Stimulated activated CD4-positive, alpha-beta T cell treated with anti-CD3 and anti-CD28 coated beads, Interleukin-1b, Interleukin-23, amount 100 ng/mL, for 1 hour (primary cell): ENCODE results near the gene TEAD1.
"Not testable (repeated sequence)": the region's sequence is repeated elsewhere in the genome, so short reads cannot be mapped to it uniquely, and the experiment has no call there.

Source experiments
- DNase-seq, 2 donors: peaks; one replicate each; pipeline ENCODE4 v3.0.0-alpha.2; 2020; ENCODE audit warnings: low read depth in 2 of 2

TEAD1 gene

GRCh38 chr11:12737024-12737423 lies 62.8 kb downstream of the TEAD1 start:
- no peak for DNase-seq

- no peak for DNase-seq
These were observed 67.5 kb downstream of the TEAD1 start for GRCh38 chr11:12741671-12742216.

DNA sequence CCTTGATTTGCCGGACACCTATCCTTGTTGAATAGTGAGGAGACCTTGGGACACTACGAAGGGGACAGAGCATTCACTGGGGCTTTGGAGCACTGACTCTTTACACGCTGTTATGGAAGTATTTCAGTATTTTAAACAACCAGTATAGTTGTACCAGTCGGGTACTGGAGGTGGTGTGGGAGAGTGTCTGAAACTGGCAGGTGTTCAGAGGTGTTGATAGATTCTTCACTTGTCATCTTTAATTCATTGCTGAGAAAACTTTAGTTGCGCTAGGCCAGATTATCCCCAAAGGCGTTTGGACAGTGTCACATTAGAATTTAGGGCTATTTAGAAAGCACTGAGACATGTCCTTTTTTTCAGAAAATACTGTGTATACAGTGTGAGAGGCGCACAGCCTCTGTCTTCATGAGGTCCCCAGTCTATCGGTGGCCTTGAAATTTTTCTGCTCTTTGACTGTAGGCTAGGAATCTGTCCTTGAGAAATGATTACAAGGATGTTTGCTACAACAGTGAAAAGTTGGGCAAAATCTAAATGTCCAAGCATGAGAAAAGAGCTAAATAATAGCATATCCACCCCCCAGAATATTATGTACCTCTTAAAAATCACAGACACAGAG lies 69.7 kb downstream of the TEAD1 start:
- DNase-seq, result no peak

DNA sequence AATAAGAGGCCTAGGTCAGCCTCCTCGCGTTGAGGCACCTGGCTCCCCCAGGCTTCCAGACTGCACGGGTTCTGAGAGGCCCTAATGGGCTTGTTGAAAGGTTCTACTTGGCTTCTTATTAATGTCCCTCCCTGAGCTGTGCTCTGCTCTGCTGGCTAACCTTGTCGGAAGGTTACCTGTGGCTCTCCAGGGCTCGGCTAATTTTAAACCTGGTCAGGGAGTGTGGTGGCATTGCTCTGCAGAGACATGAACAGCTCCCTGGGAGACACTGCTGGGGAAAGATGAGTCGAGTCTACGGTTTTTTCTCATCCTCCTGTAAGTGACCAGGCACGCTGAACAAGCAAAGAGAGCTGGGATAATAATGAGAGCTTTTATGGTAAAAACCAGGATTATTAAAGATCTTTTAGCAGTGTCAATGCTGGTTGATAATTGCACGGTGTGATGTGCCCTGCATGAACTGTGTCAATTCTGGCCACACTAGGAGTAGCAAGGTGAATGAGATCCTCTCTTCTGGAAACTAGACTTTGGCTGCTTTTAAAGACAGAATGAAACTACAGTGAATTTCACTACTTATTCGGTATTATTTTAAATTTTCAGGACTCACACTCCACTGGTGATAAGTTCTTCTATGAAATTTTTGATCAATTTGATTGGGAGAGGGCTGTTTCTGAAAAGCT lies 70.7 kb downstream of the TEAD1 start:
- DNase-seq, result no peak

GRCh38 chr11:12745787-12746186 lies 71.6 kb downstream of the TEAD1 start:
- no peak for DNase-seq

GRCh38 chr11:12746593-12747097 lies 72.4 kb downstream of the TEAD1 start:
- DNase-seq, result no peak

DNA sequence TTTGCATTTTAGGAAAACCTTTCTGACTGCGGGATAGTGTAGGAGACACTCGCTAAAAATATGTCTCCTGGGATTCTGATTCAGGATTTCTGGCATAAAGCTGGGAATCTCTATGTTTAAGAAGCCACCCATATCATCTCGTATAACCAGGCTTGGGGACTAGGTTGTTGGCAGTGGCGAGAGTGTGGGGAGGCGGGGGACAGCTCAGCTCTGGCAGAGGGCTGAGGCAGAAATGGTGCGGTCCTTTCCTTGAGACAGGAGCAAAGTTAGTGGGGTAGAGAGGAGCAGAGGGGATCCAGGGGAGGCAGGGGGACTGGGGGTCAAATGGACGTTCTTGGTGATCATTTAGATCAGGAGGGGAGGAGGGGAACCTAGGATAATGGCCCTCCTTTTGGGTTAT lies 74.3 kb downstream of the TEAD1 start:
- DNase-seq, result no peak

DNA sequence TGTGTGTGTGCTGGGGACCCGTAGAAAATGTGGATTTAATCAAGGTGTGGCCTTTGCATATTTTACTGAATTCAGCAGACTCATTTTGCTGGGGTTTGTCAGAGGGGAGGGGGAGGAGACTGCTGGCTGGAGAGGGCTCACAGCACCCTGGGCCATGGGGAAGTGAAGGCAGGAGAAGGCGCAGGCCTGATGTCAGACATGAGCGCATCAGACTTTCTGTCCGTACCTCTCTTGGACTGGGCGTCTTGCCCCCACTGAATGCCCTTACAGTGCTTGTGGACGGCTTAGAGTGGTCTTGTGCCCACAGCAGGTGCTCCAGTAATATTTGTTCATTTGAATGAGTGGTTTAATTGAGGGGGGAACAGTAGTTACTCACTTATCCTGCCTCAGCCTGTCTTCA lies 75.2 kb downstream of the TEAD1 start:
- DNase-seq, result no peak

- no peak for DNase-seq
These were observed 76.0 kb downstream of the TEAD1 start for GRCh38 chr11:12750181-12750580.

GRCh38 chr11:12752868-12753524 lies 78.8 kb downstream of the TEAD1 start:
- no peak for DNase-seq

DNA sequence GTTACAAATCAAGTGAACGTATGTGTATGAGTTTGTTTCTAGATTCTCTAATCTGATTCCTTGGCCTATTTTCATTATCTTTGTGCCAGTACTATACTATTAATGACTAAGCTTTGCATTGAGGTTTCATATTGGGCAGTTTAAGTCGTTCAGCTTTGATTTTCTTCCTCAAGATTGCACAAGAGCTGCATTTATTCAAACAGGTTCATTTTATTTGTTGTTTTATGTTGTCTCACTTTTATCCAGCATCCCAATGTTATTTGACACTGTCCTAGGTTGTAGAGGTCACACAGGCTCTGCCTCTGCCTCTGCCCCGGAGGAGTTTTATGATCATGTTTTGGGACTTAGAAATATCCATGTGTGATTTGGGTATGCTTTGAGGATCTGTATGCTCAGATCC lies 79.8 kb downstream of the TEAD1 start:
- DNase-seq, result no peak

GRCh38 chr11:12754582-12755234 lies 80.5 kb downstream of the TEAD1 start:
- DNase-seq, result no peak

DNA sequence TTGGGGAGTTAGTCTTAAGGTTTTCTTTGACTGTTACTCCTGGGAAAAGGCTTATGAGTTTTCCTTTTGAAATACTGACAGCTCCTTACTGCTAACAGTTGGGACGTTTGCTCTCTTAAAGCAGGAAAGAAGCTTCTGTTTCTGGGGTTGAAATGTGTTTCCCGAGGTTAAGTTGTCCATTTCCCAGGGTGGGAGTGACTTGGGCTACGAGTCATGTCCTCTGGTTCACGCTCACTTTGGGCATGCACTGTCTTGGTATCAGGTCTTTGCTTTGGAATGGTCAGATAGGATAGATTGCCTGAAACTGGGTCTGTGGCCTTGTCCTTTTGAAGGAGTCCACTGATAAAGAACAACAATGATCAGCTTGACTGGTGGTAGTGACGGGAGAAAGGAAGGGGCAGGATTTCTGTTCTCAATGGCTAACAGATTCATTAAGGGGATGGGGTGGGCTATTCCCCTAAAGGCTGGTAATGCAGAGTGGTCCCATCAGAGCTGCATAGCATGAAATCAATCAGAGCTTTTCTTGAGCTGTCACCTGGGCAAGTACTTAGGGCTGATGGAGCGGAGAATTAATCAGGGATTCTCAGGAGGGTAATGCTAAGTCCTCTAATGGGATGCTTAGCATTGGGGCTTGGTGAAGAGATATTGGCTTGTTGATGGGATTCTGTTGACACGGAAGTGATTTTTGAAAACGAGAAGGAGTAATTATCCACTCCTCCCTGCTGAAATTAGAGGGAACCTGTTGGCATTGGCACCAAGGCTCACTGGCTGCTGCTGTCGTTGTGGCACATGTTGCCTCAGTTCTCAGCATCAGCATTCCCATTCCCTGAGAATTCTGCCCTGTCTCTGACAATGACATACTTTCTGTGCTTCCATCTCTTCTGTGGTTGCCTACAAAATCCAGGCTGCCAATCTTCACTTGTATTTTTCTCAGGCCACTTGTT lies 81.6 kb downstream of the TEAD1 start:
- DNase-seq, result no peak

DNA sequence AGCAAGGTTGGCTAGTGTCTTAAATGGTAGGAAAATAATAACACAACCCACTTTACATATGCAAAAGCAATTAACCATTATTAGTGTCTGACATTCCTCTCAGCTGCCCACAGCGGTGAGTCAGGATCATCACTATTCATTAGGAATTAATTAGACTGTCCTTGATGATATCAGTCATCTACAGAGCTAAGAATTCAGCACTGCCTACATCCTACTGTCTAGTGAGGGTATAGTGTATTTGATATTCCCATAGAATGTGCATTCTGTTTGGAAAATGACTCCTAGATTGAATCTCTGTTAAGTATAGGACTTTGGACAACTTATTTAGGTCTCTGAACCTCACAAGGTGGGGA lies 82.2 kb downstream of the TEAD1 start:
- DNase-seq, result no peak

- no peak for DNase-seq
These were observed 82.6 kb downstream of the TEAD1 start for GRCh38 chr11:12756867-12757266.

GRCh38 chr11:12757416-12757815 lies 83.2 kb downstream of the TEAD1 start:
- DNase-seq, result no peak

DNA sequence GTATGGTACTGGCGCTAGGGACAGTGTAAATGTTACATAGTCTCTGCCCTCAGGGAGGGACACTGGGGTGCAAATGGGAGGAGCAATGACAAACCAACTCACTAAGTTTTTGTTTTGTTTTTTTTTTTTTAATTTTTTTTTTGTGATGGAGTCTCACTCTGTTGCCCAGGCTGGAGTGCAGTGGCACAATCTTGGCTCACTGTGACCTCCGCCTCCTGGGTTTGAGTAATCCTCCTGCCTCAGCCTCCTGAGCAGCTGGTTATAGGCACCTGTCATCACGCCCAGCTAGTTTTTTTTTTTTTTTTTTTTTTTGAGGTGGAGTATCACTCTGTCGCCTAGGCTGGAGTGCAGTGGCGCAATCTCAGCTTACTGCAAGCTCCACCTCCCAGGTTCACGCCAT lies 83.9 kb downstream of the TEAD1 start:
- DNase-seq, result not testable (repeated sequence)

DNA sequence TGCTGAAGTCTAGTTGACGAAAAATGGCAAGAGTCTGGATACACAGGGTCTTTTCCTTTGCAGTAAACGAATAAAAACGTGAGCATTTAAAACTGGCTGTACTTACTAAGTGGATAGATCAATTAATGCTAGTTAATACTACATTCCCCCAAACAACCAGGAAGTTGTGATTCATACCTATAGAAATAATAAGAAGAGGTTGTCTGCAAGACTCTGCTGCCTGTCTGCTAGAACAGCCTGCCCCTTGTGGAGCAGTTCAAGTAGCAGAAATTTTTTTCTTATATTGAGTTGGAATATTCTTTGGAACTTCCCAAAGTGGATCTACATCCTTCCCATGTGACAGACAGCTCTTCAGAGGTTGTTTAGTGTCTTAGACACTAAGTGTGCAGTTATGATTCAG lies 86.8 kb downstream of the TEAD1 start:
- DNase-seq, result no peak

GRCh38 chr11:12762278-12762677 lies 88.1 kb downstream of the TEAD1 start:
- DNase-seq, result no peak

DNA sequence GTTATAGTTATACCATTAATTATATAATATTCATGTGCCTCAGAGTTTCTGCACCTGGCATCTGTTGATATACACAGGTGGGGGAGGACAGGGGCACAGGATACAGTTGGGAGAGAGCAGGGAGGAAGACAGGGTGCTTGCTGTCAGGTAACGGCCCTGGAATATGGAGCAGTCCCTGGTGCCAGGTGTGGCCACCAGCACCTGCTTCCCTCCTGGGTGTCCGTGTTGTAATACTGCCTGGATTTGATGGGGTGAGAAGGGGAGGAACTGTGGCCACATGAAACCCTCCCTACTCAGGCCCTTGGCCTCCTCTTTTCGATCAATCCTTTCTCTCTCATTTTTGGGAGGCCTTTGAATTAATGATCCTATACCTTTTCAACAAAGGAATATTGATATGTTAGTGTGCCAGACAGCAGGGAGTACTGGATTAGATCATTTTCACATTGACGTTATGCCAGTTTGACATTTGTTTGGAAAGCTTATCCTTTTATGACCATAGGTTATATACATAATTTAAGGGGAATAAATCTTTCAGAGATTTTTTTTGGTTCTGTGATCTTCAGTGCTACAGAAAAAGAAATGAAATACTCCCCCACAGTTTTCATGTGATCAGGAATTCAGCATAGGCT lies 88.6 kb downstream of the TEAD1 start:
- DNase-seq, result no peak
